ENCODE data around the gene RAD51B. TPM values are rescaled to one million over a fixed set of nuclear protein-coding genes. Genes with fewer than 3 reads are reported as not detected.

RAD51B gene
- total and polyA plus RNA-seq, 9 of the 15 experiments (the other 6 are each of a cell fraction or from before 2014, with no cell fraction given), result 8.5 to 17.3 (median 11.3) TPM

GRCh38 chr14:68315081-68315480 lies 495.5 kb downstream of the RAD51B start:
- Histone ChIP-seq H4K20me1 (replicated peaks; ENCODE audit: control insufficient read depth, insufficient read depth, low read length) (no peaks in the 10 kb centered on the region), H3K4me3 (no peak overlapping the region), H3K4me2 (ENCODE audit: insufficient read depth, low read length) (no peak overlapping the region), H2AFZ (ENCODE audit: low read depth, low read length) (no peak overlapping the region), H3K4me1 (replicated peaks in 1 of 2; ENCODE audit: control insufficient read depth in 2 of 2, insufficient read depth in 2 of 2, low read length in 2 of 2) (no peaks in the 10 kb centered on the region; a peak in 2 of 5 replicates), H3K27ac (ENCODE audit: extremely low read depth, low read depth, low read length) (no peak overlapping the region), H3K9me3 (replicated peaks; ENCODE audit: control insufficient read depth, insufficient read depth, low read depth, low read length) (no peaks in the 10 kb centered on the region), H3K9me1 (ENCODE audit: control insufficient read depth, insufficient read depth, low read length) (no peaks in the 10 kb centered on the region), H3K79me2 (ENCODE audit: control insufficient read depth, insufficient read depth, low read length) (no peaks in the 10 kb centered on the region), H3K9ac (ENCODE audit: insufficient read depth in 1 of 2, low read depth in 2 of 2, low read length in 2 of 2) (no peak overlapping the region), H3K36me3 (ENCODE audit: control insufficient read depth, insufficient read depth, low read length) (no peaks in the 10 kb centered on the region), H3K27me3 (ENCODE audit: control insufficient read depth in 2 of 2, insufficient read depth in 2 of 2, low read length in 2 of 2) (no peaks in the 10 kb centered on the region)
- no TSS peak for BruUV-seq (replicated peaks)
- in situ Hi-C loops (cut with MboI), result no loop called here
- POLR2A ChIA-PET, result no interaction called here
- TF ChIP-seq NR3C1 (CRISPR knock-in tag; IDR thresholded peaks at IDR 0.05), result no peak
- TF ChIP-seq, protein P1, sequence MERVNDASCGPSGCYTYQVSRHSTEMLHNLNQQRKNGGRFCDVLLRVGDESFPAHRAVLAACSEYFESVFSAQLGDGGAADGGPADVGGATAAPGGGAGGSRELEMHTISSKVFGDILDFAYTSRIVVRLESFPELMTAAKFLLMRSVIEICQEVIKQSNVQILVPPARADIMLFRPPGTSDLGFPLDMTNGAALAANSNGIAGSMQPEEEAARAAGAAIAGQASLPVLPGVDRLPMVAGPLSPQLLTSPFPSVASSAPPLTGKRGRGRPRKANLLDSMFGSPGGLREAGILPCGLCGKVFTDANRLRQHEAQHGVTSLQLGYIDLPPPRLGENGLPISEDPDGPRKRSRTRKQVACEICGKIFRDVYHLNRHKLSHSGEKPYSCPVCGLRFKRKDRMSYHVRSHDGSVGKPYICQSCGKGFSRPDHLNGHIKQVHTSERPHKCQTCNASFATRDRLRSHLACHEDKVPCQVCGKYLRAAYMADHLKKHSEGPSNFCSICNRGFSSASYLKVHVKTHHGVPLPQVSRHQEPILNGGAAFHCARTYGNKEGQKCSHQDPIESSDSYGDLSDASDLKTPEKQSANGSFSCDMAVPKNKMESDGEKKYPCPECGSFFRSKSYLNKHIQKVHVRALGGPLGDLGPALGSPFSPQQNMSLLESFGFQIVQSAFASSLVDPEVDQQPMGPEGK (CRISPR knock-in tag; IDR thresholded peaks at IDR 0.05; ENCODE audit: borderline replicate concordance), result no peak
- DNase-seq (ENCODE audit: extremely low read depth in 1 of 4, low spot score in 3 of 4), result no peak
- CTCF ChIA-PET (ENCODE audit: low intra/inter-chr PET ratio), result no interaction called here
- WGBS (ENCODE audit: insufficient coverage, low coverage, missing lambda C conversion rate), result 67% methylated on average over 3 of the region's 3 CpGs
- intact Hi-C loops (cut with micrococcal nuclease), result no loop called here
- no peak for ATAC-seq
- FAIRE-seq, result no peak

- no peak overlapping the region for H2AFZ ChIP-seq (ENCODE audit: low read depth, low read length)
- H3K27ac ChIP-seq (ENCODE audit: extremely low read depth, low read depth, low read length), result no peak overlapping the region
- H3K4me3 ChIP-seq, result no peak overlapping the region
- H3K27me3 ChIP-seq (ENCODE audit: control insufficient read depth in 2 of 2, insufficient read depth in 2 of 2, low read length in 2 of 2), result no peaks in the 10 kb centered on the region
- H3K9ac ChIP-seq (ENCODE audit: insufficient read depth in 1 of 2, low read depth in 2 of 2, low read length in 2 of 2), result no peak overlapping the region
- DNase-seq (ENCODE audit: extremely low read depth in 1 of 4, low spot score in 3 of 4), result no peak
- H4K20me1 ChIP-seq (replicated peaks; ENCODE audit: control insufficient read depth, insufficient read depth, low read length), result no peaks in the 10 kb centered on the region
- FAIRE-seq, result no peak
- no TSS peak for BruUV-seq (replicated peaks)
- ChIA-PET POLR2A (no interaction called here), CTCF (ENCODE audit: low intra/inter-chr PET ratio) (no interaction called here)
- H3K4me1 ChIP-seq (replicated peaks in 1 of 2; ENCODE audit: control insufficient read depth in 2 of 2, insufficient read depth in 2 of 2, low read length in 2 of 2), result no peaks in the 10 kb centered on the region; a peak in 2 of 5 replicates
- H3K9me3 ChIP-seq (replicated peaks; ENCODE audit: control insufficient read depth, insufficient read depth, low read depth, low read length), result no peaks in the 10 kb centered on the region
- no peaks in the 10 kb centered on the region for H3K79me2 ChIP-seq (ENCODE audit: control insufficient read depth, insufficient read depth, low read length)
- in situ Hi-C loops (cut with MboI) (no loop called here), intact Hi-C loops (cut with micrococcal nuclease) (no loop called here)
- no peak overlapping the region for H3K4me2 ChIP-seq (ENCODE audit: insufficient read depth, low read length)
- H3K9me1 ChIP-seq (ENCODE audit: control insufficient read depth, insufficient read depth, low read length), result no peaks in the 10 kb centered on the region
- no peaks in the 10 kb centered on the region for H3K36me3 ChIP-seq (ENCODE audit: control insufficient read depth, insufficient read depth, low read length)
- ATAC-seq, result no peak
- 54% methylated on average over 7 of the region's 7 CpGs for WGBS (ENCODE audit: insufficient coverage, low coverage, missing lambda C conversion rate)
- TF ChIP-seq SNRNP70 (optimal IDR thresholded peaks at IDR 0.05; ENCODE audit: low read depth, low read length) (no peak), GATAD2A (IDR thresholded peaks at IDR 0.05) (no peak), ID3 (CRISPR knock-in tag; IDR thresholded peaks at IDR 0.05) (no peak), ID3 (tag; IDR thresholded peaks at IDR 0.05) (peak; percentile 69; the same call in 1 of the 2 replicates)
Observed at GRCh38 chr14:68316078-68316868, 496.7 kb downstream of the RAD51B start.

All from K562 (cell line).